Uterus (tissue), 2 donors: Measurements from ENCODE around the gene SLC6A8.

Experiments used
- CTCF ChIP-seq, 4 experiments: fragments of 200-600 bp in 2 of 4; fragments of 450-650 bp in 2 of 4; sonication (generic) in 2 of 4; IDR thresholded peaks; one replicate each; pipeline ENCODE4 v1.5.1; 2016 to 2019; ENCODE audit warnings: antibody characterized with exemption in 4 of 4, mild to moderate bottlenecking in 2 of 4, moderate library complexity in 1 of 4
- POLR2A ChIP-seq, 2 donors: fragments of 450-650 bp; IDR thresholded peaks; one replicate each; pipeline ENCODE4 v1.6.1; 2016; ENCODE audit warnings: antibody characterized with exemption in 2 of 2, mild to moderate bottlenecking in 1 of 2, moderate library complexity in 1 of 2

DNA sequence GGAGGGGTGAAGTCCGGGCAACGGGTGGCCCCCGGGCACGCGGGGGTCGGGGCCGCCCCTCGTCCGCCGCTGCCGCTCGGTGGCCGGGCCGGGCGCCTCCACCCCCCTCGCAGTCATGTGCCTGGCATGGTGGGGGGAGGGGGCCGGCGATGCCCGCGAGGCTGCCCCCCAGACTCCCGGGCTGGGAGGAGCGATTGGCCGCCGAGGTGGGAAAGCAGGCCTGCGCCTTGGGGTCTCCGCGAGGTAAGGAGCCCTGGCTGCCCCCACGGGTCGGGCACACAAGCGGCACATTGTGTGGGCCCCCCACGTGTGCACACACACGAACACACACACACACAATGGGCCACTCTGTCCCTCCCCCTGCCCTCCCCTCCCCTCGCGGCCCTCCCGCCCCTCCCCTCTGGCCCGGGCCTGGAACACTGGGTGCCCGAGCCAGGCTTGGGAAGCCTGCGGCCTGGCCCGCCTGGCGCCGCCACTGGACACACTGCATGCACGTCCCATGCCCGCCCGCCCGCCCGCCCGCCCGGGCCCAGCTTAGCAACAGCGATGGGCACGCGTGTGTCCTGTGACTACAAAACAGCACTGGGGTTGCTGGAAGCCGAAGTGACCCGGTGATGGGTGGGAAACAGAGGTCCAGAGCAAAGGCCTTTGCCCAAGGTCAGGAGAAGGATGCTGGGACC, 1.3 kb downstream of the SLC6A8 start:
- TF ChIP-seq CTCF (IDR thresholded peaks at IDR 0.05) (no peak), POLR2A (IDR thresholded peaks at IDR 0.05) (no peak)
